HCT116 (cell line): ENCODE results near the gene BCL11B.

Experiments
- CEBPB ChIP-seq: IDR thresholded peaks from 2 replicates; pipeline ENCODE4 v1.6.1; 2012; ENCODE audit warnings: low read depth
- CTCF ChIP-seq, 3 experiments: fragments of 200-600 bp in 1 of 3; sonication (generic) in 1 of 3; IDR thresholded peaks in 2 of 3; conservative IDR thresholded peaks in 1 of 3; 2 replicates each; pipeline ENCODE4 v1.5.1; 2012 to 2017; ENCODE audit warnings: low read depth in 2 of 3, low read length in 2 of 3, antibody characterized with exemption in 1 of 3, borderline replicate concordance in 1 of 3, control low read depth in 1 of 3, mild to moderate bottlenecking in 1 of 3, mixed read lengths in 1 of 3, mixed run types in 1 of 3, moderate library complexity in 1 of 3; ENCODE audit not compliant: insufficient read depth in 1 of 3
- EGR1 ChIP-seq: IDR thresholded peaks from 2 replicates; pipeline ENCODE4 v1.6.1; 2012; ENCODE audit warnings: low read depth
- EZH2 ChIP-seq: fragments of 200-600 bp; sonication (generic); IDR thresholded peaks from 2 replicates; pipeline ENCODE4 v1.6.1; 2017; ENCODE audit warnings: antibody characterized with exemption, mixed run types
- EZH2phosphoT487 ChIP-seq: fragments of 200-600 bp; IDR thresholded peaks from 2 replicates; pipeline ENCODE4 v1.6.1; 2018; ENCODE audit warnings: antibody characterized with exemption, borderline replicate concordance
- POLR2A ChIP-seq: IDR thresholded peaks from 2 replicates; pipeline ENCODE4 v1.7.0; 2011; ENCODE audit warnings: borderline replicate concordance; ENCODE audit not compliant: insufficient read depth, insufficient read length; ENCODE audit errors: extremely low read depth
- POLR2AphosphoS5 ChIP-seq: IDR thresholded peaks from 2 replicates; pipeline ENCODE4 v1.6.1; 2011; ENCODE audit warnings: mild to moderate bottlenecking, low read depth, low read length, moderate library complexity
- RAD21 ChIP-seq: IDR thresholded peaks from 2 replicates; pipeline ENCODE4 v1.6.1; 2012; ENCODE audit warnings: low read depth, mild to moderate bottlenecking
- SIN3A ChIP-seq: IDR thresholded peaks from 2 replicates; pipeline ENCODE4 v1.6.1; 2012; ENCODE audit warnings: low read depth
- SP1 ChIP-seq: IDR thresholded peaks from 2 replicates; pipeline ENCODE4 v1.6.1; 2012; ENCODE audit warnings: low read depth
- ZFX ChIP-seq: fragments of 450-650 bp; IDR thresholded peaks from 2 replicates; pipeline ENCODE4 v1.6.1; 2017
- TF ChIP-seq, protein P1 (sequence below): IDR thresholded peaks from 2 replicates; pipeline ENCODE4 v1.6.1; 2012

GRCh38 chr14:99233222-99234035, 38.6 kb downstream of the BCL11B start:
- TF ChIP-seq, protein P1, sequence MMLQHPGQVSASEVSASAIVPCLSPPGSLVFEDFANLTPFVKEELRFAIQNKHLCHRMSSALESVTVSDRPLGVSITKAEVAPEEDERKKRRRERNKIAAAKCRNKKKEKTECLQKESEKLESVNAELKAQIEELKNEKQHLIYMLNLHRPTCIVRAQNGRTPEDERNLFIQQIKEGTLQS = no peak
- TF ChIP-seq CTCF (IDR thresholded peaks at IDR 0.05 in 2 of 3, conservative IDR thresholded peaks at IDR 0.05 in 1 of 3; ENCODE audit: borderline replicate concordance in 1 of 3, insufficient read depth in 1 of 3, low read depth in 2 of 3, low read length in 2 of 3) = no peak
- no peak for TF ChIP-seq SIN3A
- TF ChIP-seq CEBPB = no peak
- TF ChIP-seq POLR2AphosphoS5 = no peak
- TF ChIP-seq SP1 = no peak
- no peak for TF ChIP-seq RAD21
- no peak for TF ChIP-seq POLR2A
- TF ChIP-seq EGR1 = no peak
- no peak for TF ChIP-seq ZFX
- no peak for TF ChIP-seq EZH2phosphoT487
- no peak for TF ChIP-seq EZH2
